Body of pancreas (tissue), 4 donors: ENCODE measurements around the gene ZNF629.

Experiments used
- CTCF ChIP-seq, 7 experiments: fragments of 450-650 bp in 4 of 7; fragments of 200-600 bp in 3 of 7; sonication (generic) in 3 of 7; IDR thresholded peaks; one replicate each; pipeline ENCODE4 v1.5.1; 2016 to 2019; ENCODE audit warnings: antibody characterized with exemption in 7 of 7
- POLR2A ChIP-seq, 3 donors: fragments of 450-650 bp; IDR thresholded peaks; one replicate each; pipeline ENCODE4 v1.6.1; 2016; ENCODE audit warnings: antibody characterized with exemption in 3 of 3, mild to moderate bottlenecking in 2 of 3

- no peak for TF ChIP-seq POLR2A (IDR thresholded peaks at IDR 0.05)
- no peak for TF ChIP-seq CTCF (IDR thresholded peaks at IDR 0.05)
Observed at GRCh38 chr16:30773826-30774225, 13.2 kb downstream of the ZNF629 start.
